ENCODE data around the gene GRK6. TPM values are rescaled to one million over a fixed set of nuclear protein-coding genes. Genes with fewer than 3 reads are reported as not detected.
A peak's percentile ranks its signal among the peaks of the same experiment; 100 is the strongest.

The GRK6 gene
- total and polyA plus RNA-seq, 8 donors = 7.2 to 14.5 (median 11.4) TPM

DNA sequence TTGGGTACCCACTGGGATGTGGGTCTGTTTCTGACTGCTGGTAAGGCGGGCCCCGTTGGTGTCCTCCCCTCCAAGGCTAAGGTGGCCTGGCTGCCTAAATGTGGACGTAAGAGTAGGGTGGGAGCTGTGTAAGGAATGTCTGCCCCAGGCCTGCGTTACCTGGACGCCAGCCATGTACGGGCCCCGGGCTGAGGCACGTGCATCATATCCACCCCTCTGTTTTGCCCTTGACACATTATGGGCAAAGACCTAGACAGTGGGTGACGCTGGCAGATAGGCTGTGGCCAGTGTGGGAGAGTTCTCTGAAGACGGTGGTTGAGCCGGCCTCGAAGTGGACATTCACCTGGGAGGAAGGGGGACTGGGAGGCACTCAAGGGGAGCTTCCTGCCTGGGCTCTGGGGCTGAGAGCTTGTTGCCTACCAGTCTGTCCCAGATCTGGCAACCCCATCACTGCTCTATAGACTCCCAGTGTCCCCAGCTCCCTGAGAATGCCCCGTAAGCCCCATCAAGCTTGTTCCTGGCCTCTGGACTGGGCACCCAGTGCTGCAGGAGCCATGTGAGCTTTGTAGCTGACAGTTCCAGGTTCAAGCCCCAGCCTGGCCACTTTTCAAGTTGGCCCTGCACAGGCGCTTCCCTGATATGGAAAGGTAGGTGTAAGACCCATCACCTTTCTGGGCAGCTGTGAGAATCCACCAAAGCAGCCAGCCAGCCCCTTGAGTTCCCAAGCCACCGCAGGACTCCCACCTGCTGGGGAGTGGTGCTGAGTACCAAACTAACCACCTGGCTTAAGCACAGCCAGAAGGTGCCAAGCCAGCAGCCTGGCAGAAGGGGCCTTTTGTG is 16.9 kb downstream of the GRK6 start:
- intact Hi-C loops (cut with DNase I) = no loop called here
- H3K9me3 ChIP-seq = no peaks in the 10 kb centered on the region
- H3K36me3 ChIP-seq = no peaks in the 10 kb centered on the region
- ATAC-seq (no peak), FAIRE-seq (no peak), DNase-seq (peak in 5 of 6 donors; percentile 3 to 51 (median 26))
- no peaks in the 10 kb centered on the region for H3K27me3 ChIP-seq
- WGBS, 2 donors = 70 to 83% methylated on average over 15 of the region's 15 CpGs
- no peak overlapping the region for H3K4me3 ChIP-seq
- TF ChIP-seq, protein P1, sequence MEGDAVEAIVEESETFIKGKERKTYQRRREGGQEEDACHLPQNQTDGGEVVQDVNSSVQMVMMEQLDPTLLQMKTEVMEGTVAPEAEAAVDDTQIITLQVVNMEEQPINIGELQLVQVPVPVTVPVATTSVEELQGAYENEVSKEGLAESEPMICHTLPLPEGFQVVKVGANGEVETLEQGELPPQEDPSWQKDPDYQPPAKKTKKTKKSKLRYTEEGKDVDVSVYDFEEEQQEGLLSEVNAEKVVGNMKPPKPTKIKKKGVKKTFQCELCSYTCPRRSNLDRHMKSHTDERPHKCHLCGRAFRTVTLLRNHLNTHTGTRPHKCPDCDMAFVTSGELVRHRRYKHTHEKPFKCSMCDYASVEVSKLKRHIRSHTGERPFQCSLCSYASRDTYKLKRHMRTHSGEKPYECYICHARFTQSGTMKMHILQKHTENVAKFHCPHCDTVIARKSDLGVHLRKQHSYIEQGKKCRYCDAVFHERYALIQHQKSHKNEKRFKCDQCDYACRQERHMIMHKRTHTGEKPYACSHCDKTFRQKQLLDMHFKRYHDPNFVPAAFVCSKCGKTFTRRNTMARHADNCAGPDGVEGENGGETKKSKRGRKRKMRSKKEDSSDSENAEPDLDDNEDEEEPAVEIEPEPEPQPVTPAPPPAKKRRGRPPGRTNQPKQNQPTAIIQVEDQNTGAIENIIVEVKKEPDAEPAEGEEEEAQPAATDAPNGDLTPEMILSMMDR (IDR thresholded peaks at IDR 0.05) = no peak
- H3K4me1 ChIP-seq = peaks cover 4 to 12% (median 7%) of the 10 kb centered on the region in 3 donors
- H3K27ac ChIP-seq = no peak overlapping the region

DNA sequence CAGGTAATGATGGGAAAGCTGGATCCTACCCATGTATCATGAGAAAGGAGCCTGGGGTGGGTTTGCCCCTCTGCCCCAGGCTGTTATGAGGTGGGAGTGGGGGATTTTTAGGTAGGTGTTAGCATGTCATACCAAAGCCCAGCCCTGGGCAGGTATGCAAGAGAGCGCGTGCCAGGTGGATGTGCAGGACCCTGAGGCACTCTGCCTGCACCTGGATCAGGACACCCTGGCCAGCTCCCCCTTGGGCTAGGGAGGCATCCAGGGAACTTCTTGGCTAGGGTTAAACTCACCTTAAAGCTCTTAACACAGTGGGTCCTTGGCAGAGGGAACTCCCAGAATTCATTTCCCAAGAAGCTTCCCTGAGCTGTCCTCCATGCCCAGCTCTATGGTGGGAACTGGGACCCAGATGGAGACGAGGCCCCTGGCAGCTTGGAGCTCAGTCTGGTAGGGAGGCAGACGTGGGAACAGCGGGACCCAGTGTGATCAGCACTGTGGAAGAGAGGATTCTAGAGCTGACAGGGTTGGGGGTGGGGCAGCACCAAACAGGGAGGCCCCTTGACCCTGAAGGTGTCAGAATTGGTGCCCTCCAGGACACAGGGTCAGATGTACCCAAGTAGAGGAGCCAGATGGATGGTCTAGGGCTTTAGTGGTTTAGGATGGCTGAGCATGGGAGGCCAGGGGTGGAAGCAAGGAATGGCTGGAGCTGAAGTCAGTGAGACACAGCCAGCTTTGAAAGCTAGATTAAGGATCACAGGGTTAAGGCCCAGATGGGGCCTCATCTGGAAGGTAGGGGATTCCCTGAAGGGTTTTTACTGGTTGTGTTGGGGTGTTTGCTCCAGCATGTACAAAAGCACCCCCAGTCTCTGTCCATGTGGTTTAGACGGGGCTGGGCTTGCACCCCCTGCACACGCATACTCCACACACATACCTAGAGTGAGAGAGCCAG is 17.9 kb downstream of the GRK6 start:
- TF ChIP-seq, protein P1 (IDR thresholded peaks at IDR 0.05) = no peak
- intact Hi-C loops (cut with DNase I) = no loop called here
- WGBS, 2 donors = 53 to 64% methylated on average over 7 of the region's 7 CpGs
- Histone ChIP-seq H3K27ac (no peak overlapping the region), H3K27me3 (no peaks in the 10 kb centered on the region), H3K4me3 (no peak overlapping the region), H3K4me1 (peaks cover 4 to 12% (median 8%) of the 10 kb centered on the region in 3 donors), H3K9me3 (no peaks in the 10 kb centered on the region), H3K36me3 (no peaks in the 10 kb centered on the region)
- no peak for ATAC-seq
- peak in 3 of 6 donors; percentile 3 to 23 (median 14) for DNase-seq
- FAIRE-seq = no peak

DNA sequence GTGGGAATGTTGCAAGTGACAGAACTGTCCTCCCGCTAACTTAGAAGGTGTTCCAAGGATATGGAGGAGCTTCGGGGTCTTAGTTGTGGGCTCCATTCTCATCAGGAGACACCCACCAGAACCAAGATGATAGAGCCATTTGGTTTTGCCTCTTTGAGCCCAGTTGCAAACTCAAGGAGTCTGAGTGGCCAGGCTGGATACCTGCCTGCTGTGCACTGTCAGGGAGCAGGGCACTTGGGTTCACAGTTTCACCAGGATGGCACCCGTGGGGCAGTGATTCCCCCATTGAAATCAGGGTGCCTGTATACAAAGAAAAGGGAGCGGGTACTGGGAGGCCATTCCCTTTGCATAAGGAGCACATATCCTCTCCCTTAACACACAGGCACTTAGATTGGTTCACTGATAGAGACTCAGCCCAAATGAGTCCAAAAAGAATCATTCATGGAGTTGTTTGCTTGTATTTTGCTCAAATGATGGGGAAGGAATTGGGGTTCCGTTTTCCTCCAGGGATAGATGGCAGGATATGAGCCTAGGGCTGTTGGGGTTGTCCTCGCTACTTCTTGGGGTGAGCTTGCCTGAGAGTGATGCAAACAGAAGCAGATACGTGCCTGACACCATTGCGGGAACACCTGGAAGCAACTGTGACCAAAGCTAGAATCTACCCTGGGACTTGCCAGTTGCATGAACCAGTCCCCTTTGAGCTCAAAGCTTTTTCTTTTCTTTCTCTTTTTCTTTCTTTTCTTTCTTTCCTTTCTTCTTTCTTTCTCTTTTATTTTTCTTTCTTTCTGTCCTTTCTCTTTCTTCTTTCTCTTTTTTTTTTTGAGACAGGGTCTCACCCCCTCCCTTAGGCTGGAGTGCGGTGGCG is 18.8 kb downstream of the GRK6 start:
- no peak for ATAC-seq
- no peak for FAIRE-seq
- H3K9me3 ChIP-seq = no peaks in the 10 kb centered on the region

DNA sequence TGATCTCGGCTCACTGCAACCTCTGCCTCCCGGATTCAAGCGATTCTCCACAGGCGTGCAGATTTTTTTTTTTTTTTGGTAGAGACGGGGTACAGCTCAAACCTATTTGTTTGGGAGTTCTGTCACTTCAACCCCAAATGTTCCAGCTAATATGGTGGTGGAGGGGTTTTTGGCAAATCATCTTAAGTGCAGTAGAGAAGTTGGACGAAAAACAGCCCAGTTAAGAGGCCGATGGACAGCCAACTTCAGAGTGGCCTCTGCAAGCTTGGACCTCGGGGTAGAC is 19.4 kb downstream of the GRK6 start:
- Histone ChIP-seq H3K27me3 (no peaks in the 10 kb centered on the region), H3K36me3 (no peaks in the 10 kb centered on the region), H3K9me3 (no peaks in the 10 kb centered on the region), H3K27ac (no peak overlapping the region), H3K4me3 (peak overlapping the region in 1 of 4 donors; percentile 72), H3K4me1 (peaks cover 4 to 12% (median 8%) of the 10 kb centered on the region in 3 donors)
- 5 to 7% methylated on average over 8 of the region's 8 CpGs for WGBS, 2 donors
- intact Hi-C loops (cut with DNase I) = no loop called here
- DNase-seq = no peak
- FAIRE-seq = no peak
- TF ChIP-seq, protein P1 (IDR thresholded peaks at IDR 0.05) = no peak
- ATAC-seq = no peak

More for the DNA sequence above, 18.8 kb downstream of the GRK6 start:
- WGBS, 2 donors = 45 to 47% methylated on average over 10 of the region's 10 CpGs
- Histone ChIP-seq H3K27me3 (no peaks in the 10 kb centered on the region), H3K4me3 (no peak overlapping the region), H3K36me3 (no peaks in the 10 kb centered on the region), H3K27ac (no peak overlapping the region), H3K4me1 (peaks cover 4 to 12% (median 8%) of the 10 kb centered on the region in 3 donors)
- intact Hi-C loops (cut with DNase I) = no loop called here
- TF ChIP-seq, protein P1 (IDR thresholded peaks at IDR 0.05) = no peak
- DNase-seq = no peak
